K562 (cell line): ENCODE measurements around the gene MKNK2. TPM values are rescaled to one million over a fixed set of nuclear protein-coding genes. Genes with fewer than 3 reads are reported as not detected.

Experiments
- ADNP ChIP-seq: fragments of 200-800 bp; sonication (Bioruptor generic); IDR thresholded peaks from 2 replicates; pipeline ENCODE4 v1.6.1; 2016; ENCODE audit warnings: missing genetic modification characterization, missing compliant biosample characterization
- BRCA1 ChIP-seq, 2 experiments: fragments of 450-650 bp in 1 of 2; sonication (generic) in 1 of 2; formaldehyde crosslinking in 1 of 2; IDR thresholded peaks; 2 replicates each; pipeline versions ENCODE4 v1.5.0 to v1.6.1; 2017 to 2020; ENCODE audit warnings: mild to moderate bottlenecking in 1 of 2, missing genetic modification reagents in 1 of 2
- CBFA2T2 ChIP-seq: fragments of 450-650 bp; conservative IDR thresholded peaks from 2 replicates; pipeline ENCODE4 v1.6.1; 2017; ENCODE audit warnings: mild to moderate bottlenecking
- HMGN3 ChIP-seq: IDR thresholded peaks from 2 replicates; pipeline ENCODE4 v1.6.1; 2011; ENCODE audit warnings: borderline replicate concordance, low read depth, mild to moderate bottlenecking, mixed read lengths, low read length; ENCODE audit not compliant: insufficient read length; ENCODE audit errors: extremely low read depth
- IRF9 ChIP-seq: fragments of 450-650 bp; IDR thresholded peaks from 2 replicates; pipeline ENCODE4 v1.6.1; 2016; ENCODE audit warnings: missing biosample characterization, missing genetic modification characterization
- JUN ChIP-seq, 2 experiments: sonication (generic) in 1 of 2; formaldehyde crosslinking in 1 of 2; IDR thresholded peaks; 2 replicates each; pipeline versions ENCODE4 v1.6.1 to v1.8.0; 2012 to 2022; ENCODE audit warnings: borderline replicate concordance in 2 of 2, mild to moderate bottlenecking in 2 of 2, improper control_type of control experiment in 1 of 2, low read depth in 1 of 2, low read length in 1 of 2, missing genetic modification reagents in 1 of 2
- KDM2B ChIP-seq: fragments of 250-450 bp; sonication (Bioruptor Pico); IDR thresholded peaks from 2 replicates; pipeline ENCODE4 v1.8.0; 2021; ENCODE audit warnings: mild to moderate bottlenecking, moderate library complexity
- MAZ ChIP-seq, 2 experiments: fragments of 450-650 bp in 1 of 2; sonication (generic) in 1 of 2; formaldehyde crosslinking; IDR thresholded peaks in 1 of 2; conservative IDR thresholded peaks in 1 of 2; 2 replicates each; pipeline versions ENCODE4 v1.4.0 to v1.5.0; 2020; ENCODE audit warnings: mild to moderate bottlenecking in 1 of 2, missing genetic modification reagents in 1 of 2
- MBD2 ChIP-seq: sonication (generic); IDR thresholded peaks from 2 replicates; pipeline ENCODE4 v1.6.1; 2016; ENCODE audit warnings: low read depth, borderline replicate concordance
- MECOM ChIP-seq: fragments of 250-450 bp; sonication (Bioruptor Pico); IDR thresholded peaks from 2 replicates; pipeline ENCODE4 v1.8.0; 2022; ENCODE audit warnings: inconsistent platforms
- MIER1 ChIP-seq: fragments of 450-650 bp; IDR thresholded peaks from 2 replicates; pipeline ENCODE4 v1.6.1; 2016; ENCODE audit warnings: antibody characterized with exemption, mild to moderate bottlenecking, low read depth
- NFIX ChIP-seq: fragments of 250-450 bp; sonication (Bioruptor Pico); IDR thresholded peaks from 2 replicates; pipeline ENCODE4 v1.4.0; 2020; ENCODE audit warnings: low read depth, mild to moderate bottlenecking, moderate library complexity
- SP2 ChIP-seq: IDR thresholded peaks from 2 replicates; pipeline ENCODE4 v1.6.1; 2011; ENCODE audit warnings: mild to moderate bottlenecking, low read depth, low read length, moderate library complexity; ENCODE audit not compliant: poor library complexity, severe bottlenecking; ENCODE audit errors: extremely low read depth
- YY1 ChIP-seq, 3 experiments: IDR thresholded peaks; 2 replicates each; pipeline ENCODE4 v1.6.1; 2011; ENCODE audit warnings: low read length in 2 of 3, mild to moderate bottlenecking in 2 of 3, moderate library complexity in 2 of 3, borderline replicate concordance in 1 of 3, control low read depth in 1 of 3, low read depth in 1 of 3; ENCODE audit not compliant: insufficient read depth in 3 of 3, insufficient replicate concordance in 2 of 3, control insufficient read depth in 1 of 3, insufficient read length in 1 of 3; ENCODE audit errors: extremely low read depth in 1 of 3
- ZBED1 ChIP-seq: IDR thresholded peaks from 2 replicates; pipeline ENCODE4 v1.6.1; 2014
- ZNF175 ChIP-seq: fragments of 200-800 bp; sonication (Bioruptor generic); IDR thresholded peaks from 2 replicates; pipeline ENCODE4 v1.6.1; 2016; ENCODE audit warnings: low read depth, mild to moderate bottlenecking, missing genetic modification characterization, missing compliant biosample characterization
- ZNF197 ChIP-seq: fragments of 200-800 bp; sonication (Bioruptor generic); IDR thresholded peaks from 2 replicates; pipeline ENCODE4 v1.6.1; 2016; ENCODE audit warnings: low read depth, missing genetic modification characterization, missing compliant biosample characterization
- ZNF347 ChIP-seq: fragments of 450-650 bp; formaldehyde crosslinking; IDR thresholded peaks from 2 replicates; pipeline ENCODE4 v1.4.0; 2020; ENCODE audit warnings: low read depth, mild to moderate bottlenecking, moderate library complexity
- ZNF699 ChIP-seq: fragments of 250-450 bp; sonication (Bioruptor Pico); IDR thresholded peaks from 2 replicates; pipeline ENCODE4 v1.8.0; 2021; ENCODE audit warnings: mild to moderate bottlenecking, moderate library complexity; ENCODE audit not compliant: insufficient replicate concordance
- ZNF766 ChIP-seq: fragments of 200-800 bp; sonication (Bioruptor generic); conservative IDR thresholded peaks from 2 replicates; pipeline ENCODE4 v1.6.1; 2016; ENCODE audit warnings: missing genetic modification characterization, missing compliant biosample characterization
- ZNF77 ChIP-seq: fragments of 250-450 bp; sonication (Bioruptor Pico); IDR thresholded peaks from 2 replicates; pipeline ENCODE4 v1.5.0; 2020
- ZZZ3 ChIP-seq: fragments of 450-650 bp; IDR thresholded peaks from 2 replicates; pipeline ENCODE4 v1.6.1; 2016; ENCODE audit warnings: antibody characterized with exemption, mild to moderate bottlenecking, moderate library complexity
- polyA plus RNA-seq, 8 experiments: library from polyadenylated mRNA; depleted of rRNA in 4 of 8; stranded (reverse) in 5 of 8; unstranded in 3 of 8; fragments of >200 nt; fragmentation: Nextera tagmentation in 2 of 8; fragmentation: Illumina TruSeq in 1 of 8; extraction: Ambion mirVana in 2 of 8; extraction: Trizol in 1 of 8; gene quantifications; 2 replicates each; pipeline versions ENCODE4 v1.2.1 to v1.2.3, GENCODE V29; 2011 to 2014; ENCODE audit warnings: inconsistent platforms in 1 of 8, missing spikeins in 1 of 8
- total RNA-seq, 7 experiments: library from RNA; depleted of rRNA in 6 of 7; stranded (reverse); fragments of >200 nt in 6 of 7; fragmentation: Illumina TruSeq in 2 of 7; extraction: Trizol in 2 of 7; gene quantifications; 2 replicates each; pipeline versions ENCODE4 v1.2.1 to v1.2.3, GENCODE V29; 2011 to 2021; ENCODE audit warnings: low replicate concordance in 1 of 7
- TF ChIP-seq, protein P1 (sequence below): sonication (generic); formaldehyde crosslinking; IDR thresholded peaks from 2 replicates; pipeline ENCODE4 v1.8.1; 2023; ENCODE audit warnings: mild to moderate bottlenecking, missing genetic modification reagents
- TF ChIP-seq, protein P2 (sequence below): sonication (generic); formaldehyde crosslinking; IDR thresholded peaks from 2 replicates; pipeline ENCODE4 v1.8.1; 2023; ENCODE audit warnings: mild to moderate bottlenecking, missing genetic modification reagents, moderate library complexity

The MKNK2 gene
- total and polyA plus RNA-seq, 9 of the 15 experiments (the other 6 are each of a cell fraction or from before 2014, with no cell fraction given) = 5.1 to 191 (median 51.9) TPM

- no peak for TF ChIP-seq IRF9
- TF ChIP-seq YY1 (IDR thresholded peaks at IDR 0.05; ENCODE audit: borderline replicate concordance in 1 of 3, control insufficient read depth in 1 of 3, extremely low read depth in 1 of 3, insufficient read depth in 3 of 3, insufficient read length in 1 of 3, insufficient replicate concordance in 2 of 3, low read depth in 1 of 3, low read length in 2 of 3) = no peak
- TF ChIP-seq ZNF77 (CRISPR knock-in tag) = no peak
- TF ChIP-seq ZZZ3 = no peak
- no peak for TF ChIP-seq ZNF197 (CRISPR knock-in tag)
- TF ChIP-seq HMGN3 = no peak
- no peak for TF ChIP-seq ZNF766 (CRISPR knock-in tag)
- TF ChIP-seq MBD2 = no peak
- peak; percentile 57; the same call in 1 of the 2 replicates for TF ChIP-seq JUN (IDR thresholded peaks at IDR 0.05; ENCODE audit: borderline replicate concordance, low read depth, low read length)
- TF ChIP-seq JUN (CRISPR knock-in tag; IDR thresholded peaks at IDR 0.05; ENCODE audit: borderline replicate concordance) = no peak
- TF ChIP-seq, protein P1, sequence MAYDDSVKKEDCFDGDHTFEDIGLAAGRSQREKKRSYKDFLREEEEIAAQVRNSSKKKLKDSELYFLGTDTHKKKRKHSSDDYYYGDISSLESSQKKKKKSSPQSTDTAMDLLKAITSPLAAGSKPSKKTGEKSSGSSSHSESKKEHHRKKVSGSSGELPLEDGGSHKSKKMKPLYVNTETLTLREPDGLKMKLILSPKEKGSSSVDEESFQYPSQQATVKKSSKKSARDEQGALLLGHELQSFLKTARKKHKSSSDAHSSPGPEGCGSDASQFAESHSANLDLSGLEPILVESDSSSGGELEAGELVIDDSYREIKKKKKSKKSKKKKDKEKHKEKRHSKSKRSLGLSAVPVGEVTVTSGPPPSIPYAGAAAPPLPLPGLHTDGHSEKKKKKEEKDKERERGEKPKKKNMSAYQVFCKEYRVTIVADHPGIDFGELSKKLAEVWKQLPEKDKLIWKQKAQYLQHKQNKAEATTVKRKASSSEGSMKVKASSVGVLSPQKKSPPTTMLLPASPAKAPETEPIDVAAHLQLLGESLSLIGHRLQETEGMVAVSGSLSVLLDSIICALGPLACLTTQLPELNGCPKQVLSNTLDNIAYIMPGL = peak; percentile 96; the same call in 1 of the 2 replicates
- TF ChIP-seq ZNF175 (CRISPR knock-in tag) = no peak
- no peak for TF ChIP-seq MECOM (CRISPR knock-in tag)
- no peak for TF ChIP-seq BRCA1 (IDR thresholded peaks at IDR 0.05)
- no peak for TF ChIP-seq BRCA1 (CRISPR knock-in tag; IDR thresholded peaks at IDR 0.05)
- no peak for TF ChIP-seq ZBED1
- no peak for TF ChIP-seq ADNP
- TF ChIP-seq CBFA2T2 = no peak
- peak; percentile 71 to 98 for TF ChIP-seq MAZ (CRISPR knock-in tag; conservative IDR thresholded peaks at IDR 0.05 in 1 of 2, IDR thresholded peaks at IDR 0.05 in 1 of 2)
- TF ChIP-seq ZNF347 = no peak
- TF ChIP-seq MIER1 = 0 out of 2 replicates have a peak, but pooled peaks have one; percentile 9
- TF ChIP-seq SP2 = no peak
- TF ChIP-seq, protein P2, sequence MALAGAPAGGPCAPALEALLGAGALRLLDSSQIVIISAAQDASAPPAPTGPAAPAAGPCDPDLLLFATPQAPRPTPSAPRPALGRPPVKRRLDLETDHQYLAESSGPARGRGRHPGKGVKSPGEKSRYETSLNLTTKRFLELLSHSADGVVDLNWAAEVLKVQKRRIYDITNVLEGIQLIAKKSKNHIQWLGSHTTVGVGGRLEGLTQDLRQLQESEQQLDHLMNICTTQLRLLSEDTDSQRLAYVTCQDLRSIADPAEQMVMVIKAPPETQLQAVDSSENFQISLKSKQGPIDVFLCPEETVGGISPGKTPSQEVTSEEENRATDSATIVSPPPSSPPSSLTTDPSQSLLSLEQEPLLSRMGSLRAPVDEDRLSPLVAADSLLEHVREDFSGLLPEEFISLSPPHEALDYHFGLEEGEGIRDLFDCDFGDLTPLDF = peak; percentile 75; the same call in 1 of the 2 replicates
- TF ChIP-seq KDM2B (CRISPR knock-in tag) = no peak
- no peak for TF ChIP-seq NFIX (CRISPR knock-in tag)
- TF ChIP-seq ZNF699 = no peak
Observed at GRCh38 chr19:2096034-2096479, 45.0 kb upstream of the MKNK2 start, which contains the start of gene MOB3A (continued).
